ENCODE data around the gene COA6.

DNA sequence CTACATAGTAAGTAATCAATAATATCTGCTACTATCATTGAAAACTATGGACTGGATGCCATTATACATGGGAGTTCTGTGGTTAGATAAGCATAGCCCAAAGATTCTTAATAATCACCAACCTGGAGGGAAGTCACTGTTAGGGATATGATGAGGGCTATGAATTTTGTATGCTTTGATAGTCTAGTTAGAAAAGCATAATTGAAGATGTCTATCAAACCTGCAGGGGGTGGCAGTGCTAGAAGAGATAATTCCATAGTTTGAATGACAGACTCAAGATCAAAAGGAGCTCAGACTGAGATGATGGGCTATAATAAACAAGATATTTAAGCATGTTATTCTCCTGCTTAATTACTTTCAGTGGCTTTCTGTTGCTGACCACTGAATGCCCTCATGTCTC, 15.4 kb upstream of the COA6 start:
- TF ChIP-seq ZFP30 (CRISPR knock-in tag; IDR thresholded peaks at IDR 0.05): no peak
- TF ChIP-seq, protein P1, sequence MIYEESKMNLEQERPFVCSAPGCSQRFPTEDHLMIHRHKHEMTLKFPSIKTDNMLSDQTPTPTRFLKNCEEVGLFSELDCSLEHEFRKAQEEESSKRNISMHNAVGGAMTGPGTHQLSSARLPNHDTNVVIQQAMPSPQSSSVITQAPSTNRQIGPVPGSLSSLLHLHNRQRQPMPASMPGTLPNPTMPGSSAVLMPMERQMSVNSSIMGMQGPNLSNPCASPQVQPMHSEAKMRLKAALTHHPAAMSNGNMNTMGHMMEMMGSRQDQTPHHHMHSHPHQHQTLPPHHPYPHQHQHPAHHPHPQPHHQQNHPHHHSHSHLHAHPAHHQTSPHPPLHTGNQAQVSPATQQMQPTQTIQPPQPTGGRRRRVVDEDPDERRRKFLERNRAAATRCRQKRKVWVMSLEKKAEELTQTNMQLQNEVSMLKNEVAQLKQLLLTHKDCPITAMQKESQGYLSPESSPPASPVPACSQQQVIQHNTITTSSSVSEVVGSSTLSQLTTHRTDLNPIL (CRISPR knock-in tag; IDR thresholded peaks at IDR 0.05; ENCODE audit: low read depth): no peak
